HS-27A (cell line): Measurements from ENCODE around the gene ACTN2.
A peak's percentile ranks its signal among the peaks of the same experiment; 100 is the strongest.

Source experiments
- DNase-seq: peaks from one replicate; pipeline ENCODE4 v3.0.0-alpha.2; 2012; ENCODE audit warnings: low read depth, missing footprints

The ACTN2 gene

DNA sequence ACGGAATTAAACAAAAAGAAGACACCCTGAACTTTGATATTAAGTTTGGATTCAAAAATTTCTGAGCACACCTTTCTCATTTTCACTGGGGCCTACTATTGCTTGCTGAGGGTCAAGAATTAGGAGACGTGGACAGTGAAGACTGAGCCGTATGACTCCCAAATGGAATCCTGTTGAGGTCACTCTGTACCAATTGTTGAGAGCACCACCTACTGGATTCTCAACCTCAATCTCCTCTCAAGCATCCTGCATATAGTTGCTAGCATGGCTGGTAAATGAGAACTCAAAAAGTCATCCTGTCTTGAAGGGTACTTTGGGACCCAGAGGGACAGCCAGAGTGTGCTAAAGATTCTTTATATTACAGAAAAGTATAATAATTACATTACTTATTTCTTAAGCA, 88.6 kb downstream of the ACTN2 start:
- DNase-seq = no peak

DNA sequence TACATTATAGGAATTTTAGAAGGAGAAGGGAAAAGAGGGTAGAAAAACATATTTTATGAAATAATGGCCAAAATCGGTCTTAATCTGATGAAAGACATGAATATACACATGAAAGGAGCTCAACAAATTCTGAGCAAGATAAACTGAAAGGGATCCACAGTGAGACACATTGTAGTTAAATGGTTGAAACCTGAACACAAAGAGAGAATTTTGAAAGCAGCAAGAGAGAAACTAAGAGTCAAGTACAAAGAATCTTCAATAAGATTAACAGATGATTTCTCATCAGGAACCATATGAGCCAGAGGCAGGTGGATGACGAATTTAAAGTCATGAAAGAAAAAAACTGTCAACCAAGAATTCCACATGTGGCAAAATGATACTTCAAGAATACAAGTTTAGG, 93.0 kb downstream of the ACTN2 start:
- DNase-seq = no peak

DNA sequence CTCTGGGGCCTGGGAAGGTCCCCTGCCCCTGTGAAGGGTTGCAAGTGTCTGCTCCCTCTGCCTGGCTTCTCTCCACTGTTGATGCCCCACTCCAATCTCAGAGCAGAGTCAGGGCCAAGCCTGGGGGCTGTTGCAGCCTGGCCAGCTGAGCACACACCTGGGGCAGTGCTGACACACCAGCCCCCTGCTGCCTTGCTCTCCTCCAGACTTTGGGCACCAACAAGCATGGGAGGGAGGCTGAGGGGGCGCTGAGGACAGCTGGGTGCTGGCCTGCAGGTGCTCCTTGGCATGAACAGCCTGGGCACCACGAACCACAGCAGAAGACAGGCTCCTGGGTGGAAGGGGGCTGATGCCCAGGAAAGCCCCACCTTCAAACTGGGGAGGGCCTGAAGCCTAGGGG, 99.2 kb downstream of the ACTN2 start:
- no peak for DNase-seq

DNA sequence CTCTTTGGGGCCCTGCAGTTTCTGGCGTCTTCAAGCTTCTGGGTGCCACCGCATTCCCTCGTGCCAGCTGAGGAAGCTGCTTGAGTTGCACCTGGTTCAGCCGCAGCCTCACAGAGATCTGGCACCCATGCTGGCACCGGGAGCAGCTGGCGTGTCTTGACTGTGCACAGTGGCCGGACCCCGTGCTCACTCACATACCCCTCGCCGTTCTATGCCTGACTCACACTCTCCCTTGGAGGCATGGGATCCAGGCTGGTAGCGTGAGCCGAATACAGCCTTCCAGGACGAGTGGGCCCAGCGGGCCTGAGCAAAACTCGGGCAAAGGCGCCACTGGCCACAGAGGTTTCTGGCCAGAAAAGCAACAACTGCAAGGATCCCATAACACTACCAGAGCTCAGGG, 100.2 kb downstream of the ACTN2 start:
- DNase-seq = no peak

DNA sequence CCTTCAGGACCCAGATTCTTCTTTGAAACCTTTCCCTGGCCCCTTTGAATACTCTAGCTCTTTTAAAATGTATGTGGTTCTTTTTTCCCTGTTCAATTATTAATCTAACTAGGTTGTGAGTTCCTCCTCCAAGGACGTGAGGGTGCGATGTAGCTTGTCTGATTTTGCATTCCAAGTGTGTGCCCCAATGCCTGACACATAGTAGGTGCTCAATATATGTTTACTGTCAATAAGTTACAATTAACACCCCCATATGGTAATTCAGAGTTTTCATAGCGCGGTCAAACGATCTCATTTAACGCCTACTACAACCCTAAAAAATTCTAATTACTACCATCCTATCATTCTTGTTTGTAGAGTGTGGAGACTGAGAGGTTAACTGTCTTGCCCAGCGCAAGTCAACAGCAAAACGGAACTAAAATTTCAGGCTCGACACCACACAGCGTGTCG, 108.3 kb downstream of the ACTN2 start:
- no peak for DNase-seq

DNA sequence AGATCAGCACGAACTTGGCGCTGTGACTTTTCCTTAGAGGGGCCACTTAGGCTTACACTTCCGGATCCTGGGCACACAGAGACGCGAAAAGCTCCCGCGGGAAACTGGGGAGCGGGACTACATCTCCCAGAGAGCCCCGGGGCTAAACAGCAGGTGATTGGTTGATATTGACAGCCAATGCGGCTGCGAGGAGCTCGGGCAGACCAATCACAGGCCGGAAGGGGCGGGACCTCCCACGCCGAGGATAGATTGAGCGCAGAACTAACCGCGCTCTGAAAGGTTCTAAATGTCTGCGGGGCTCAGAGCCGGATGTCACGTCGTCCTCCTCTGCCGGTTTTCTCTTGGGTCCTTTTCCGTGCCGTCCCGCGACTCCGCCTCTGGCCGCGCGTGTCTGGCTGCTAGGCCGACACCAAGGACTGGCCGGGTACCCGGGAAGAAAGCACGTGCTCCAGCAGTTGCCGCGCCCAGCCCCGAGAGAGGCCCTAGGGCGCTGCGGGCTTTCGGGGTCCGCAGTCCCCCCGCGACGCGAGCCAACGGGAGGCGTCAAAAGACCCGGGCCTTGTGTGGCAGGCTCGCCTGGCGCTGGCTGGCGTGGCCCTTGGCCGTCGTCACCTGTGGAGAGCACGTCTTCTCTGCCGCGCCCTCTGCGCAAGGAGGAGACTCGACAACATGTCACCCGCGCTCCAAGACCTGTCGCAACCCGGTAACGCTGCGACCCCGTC, 108.9 kb downstream of the ACTN2 start, which contains the start of gene MTR:
MTR (plus strand) TSS at position 258 of the 722 bp plus-strand sequence; CDS start at position 670, 412 bp downstream.
- DNase-seq = peak; percentile 90

DNA sequence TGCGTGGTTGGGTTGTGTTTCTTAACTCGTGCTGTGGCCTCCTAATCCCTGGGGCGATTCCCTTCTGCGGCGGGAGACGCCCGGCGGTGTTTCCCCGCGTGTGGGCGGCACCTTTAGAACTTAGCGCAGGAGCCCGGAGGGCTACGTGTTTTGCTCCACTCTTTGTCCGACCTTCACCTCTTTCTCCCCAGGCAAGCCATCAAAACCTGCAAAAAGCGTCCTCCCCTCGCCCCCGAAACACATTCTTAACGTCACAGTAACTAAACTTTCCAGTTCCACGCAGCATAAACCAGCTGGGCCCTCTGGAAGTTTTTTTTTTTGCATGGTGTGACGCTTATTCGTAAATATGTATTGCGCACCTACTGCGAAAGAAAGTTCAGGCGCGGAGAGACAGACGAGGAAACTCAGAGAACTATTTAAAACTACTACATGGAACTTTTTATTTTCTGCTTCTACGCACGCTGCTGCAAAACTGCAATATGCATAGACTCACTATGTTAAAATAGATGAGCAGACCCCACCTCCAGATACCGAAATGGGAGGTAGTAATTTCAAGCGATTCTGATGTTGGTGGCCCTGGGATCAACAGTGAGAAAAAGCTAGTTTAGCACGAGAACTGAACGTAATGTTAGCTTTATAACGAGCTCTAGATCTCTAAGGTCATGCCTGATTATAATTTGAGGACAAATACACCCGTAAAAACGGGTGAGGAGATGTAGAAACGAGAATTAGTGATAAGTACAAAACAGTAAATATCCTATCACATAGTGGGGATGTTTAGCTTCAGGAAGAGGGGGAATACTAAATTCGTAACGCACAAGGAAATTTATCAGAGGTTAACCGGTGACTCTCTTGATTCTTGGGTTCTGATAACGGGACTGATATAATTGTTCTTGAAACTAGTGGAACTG, 109.7 kb downstream of the ACTN2 start:
- peak; percentile 8 for DNase-seq

DNA sequence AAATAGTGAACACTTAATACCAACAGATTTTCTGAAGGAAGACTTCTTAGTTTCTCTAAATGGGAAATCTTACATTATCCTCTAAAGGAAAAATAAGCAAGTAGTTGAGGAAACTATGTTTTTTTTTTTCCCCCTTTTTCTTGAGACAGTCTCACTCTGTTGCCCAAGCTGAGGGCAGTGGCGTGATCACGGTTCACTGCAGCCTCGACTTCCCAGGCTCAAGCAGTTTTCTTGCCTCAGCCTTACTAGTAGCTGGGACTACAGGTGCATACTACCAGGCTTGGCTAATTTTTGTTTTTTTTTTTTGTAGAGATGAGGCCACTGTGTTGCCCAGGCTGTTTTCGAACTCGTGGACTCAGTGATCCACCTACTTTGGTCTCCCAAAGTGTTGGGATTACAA, 112.7 kb downstream of the ACTN2 start:
- no peak for DNase-seq

DNA sequence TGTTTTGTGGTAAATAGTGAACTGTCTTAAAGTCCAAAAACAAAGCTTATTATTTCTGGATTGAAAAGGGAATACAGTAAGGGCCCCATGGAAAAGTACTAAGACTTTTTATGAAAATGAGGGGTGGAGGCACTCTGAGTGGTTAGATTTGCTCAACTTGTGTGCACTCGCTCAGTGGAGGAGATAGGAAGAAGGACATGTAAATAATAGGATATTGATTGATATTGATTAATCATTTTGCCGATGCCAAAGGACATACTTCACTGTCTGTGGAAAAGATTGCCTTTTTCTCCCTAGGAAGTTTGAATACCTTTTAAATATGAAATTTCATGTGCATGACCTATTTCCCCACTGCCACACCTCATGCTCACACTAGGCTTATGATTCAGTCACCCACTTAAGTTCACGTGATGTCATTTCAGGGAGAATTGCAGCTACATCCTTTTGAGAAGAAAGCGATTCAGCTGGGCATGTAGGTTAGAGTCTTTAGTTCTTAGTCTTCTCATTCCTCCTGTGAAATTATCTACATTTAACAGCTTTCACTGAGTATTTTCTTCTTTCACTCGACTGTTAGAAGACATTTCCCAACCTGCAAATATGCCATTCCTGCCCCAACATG, 113.8 kb downstream of the ACTN2 start:
- DNase-seq = no peak

DNA sequence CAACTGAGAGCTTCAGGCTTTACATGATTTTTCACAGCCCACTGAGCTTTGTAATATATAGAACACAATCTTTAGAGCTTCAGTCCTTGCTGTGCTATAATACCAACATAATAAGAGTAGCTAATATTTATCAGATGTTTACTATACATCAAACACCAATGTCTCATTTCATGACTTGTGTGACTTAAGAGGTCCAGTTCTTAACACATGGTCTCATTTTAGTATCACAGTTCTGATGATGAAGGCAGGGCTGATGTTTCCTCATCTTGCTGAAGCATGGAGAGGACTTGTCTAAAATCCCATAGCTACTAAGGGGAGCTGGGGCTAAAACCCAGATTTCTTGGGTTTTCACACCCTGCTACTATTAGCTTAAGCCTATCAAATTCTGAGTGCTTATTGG, 114.3 kb downstream of the ACTN2 start:
- DNase-seq = no peak

DNA sequence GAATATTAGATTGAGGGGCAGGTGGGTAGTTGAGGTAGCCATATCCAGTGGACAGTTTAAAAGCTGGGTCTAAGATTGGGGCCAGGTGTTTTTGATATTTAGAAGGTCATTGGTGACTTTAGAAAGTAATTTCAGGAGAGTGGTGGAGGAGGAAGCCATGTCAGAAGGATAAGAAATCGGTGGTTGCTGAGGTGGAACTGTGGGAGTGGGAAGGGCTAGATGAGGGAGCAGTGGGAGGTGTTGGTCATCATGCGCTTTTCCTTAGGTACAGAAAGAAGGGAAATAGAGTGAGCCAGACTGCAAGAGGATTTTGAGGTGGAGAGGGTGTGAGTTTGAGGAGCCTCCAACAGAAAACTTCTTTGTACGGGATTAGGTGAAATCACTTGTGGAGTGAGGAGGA, 116.0 kb downstream of the ACTN2 start:
- no peak for DNase-seq

DNA sequence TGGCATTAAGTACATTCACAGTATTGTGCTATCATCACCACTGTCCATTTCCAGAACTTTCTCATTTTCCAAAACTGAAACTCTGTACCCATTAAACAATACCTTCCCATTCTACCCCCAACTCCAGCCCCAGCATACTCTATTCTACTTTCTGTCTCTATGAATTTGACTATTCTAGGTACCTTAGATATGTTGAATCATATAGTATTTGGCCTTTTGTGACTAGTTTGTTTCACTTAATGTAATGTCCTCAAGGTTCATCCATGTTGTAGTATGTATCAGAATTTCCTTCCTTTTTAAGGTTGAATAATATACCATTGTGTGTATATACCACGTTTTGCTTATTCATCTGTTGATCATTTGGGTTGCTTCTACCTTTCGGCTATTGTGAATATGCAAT, 120.3 kb downstream of the ACTN2 start:
- no peak for DNase-seq

DNA sequence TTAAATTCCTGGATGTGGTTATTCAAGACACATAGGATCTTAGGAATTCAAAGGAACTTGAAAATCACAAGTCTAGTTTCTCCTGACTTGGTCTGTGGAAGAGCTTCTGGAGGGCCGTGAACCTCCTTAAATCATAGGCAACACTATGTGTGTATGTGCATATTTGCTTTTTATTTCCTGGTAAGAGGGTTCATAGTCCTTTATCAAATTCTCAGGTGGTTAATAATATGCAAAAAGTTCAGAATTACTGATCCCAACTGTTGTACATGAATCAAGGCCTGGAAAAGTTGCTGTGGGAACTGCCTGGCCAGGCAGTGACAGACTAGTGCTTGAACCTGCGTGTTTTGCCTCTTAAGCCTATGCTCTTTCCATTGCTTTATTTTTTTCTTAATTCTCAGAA, 121.7 kb downstream of the ACTN2 start:
- no peak for DNase-seq

DNA sequence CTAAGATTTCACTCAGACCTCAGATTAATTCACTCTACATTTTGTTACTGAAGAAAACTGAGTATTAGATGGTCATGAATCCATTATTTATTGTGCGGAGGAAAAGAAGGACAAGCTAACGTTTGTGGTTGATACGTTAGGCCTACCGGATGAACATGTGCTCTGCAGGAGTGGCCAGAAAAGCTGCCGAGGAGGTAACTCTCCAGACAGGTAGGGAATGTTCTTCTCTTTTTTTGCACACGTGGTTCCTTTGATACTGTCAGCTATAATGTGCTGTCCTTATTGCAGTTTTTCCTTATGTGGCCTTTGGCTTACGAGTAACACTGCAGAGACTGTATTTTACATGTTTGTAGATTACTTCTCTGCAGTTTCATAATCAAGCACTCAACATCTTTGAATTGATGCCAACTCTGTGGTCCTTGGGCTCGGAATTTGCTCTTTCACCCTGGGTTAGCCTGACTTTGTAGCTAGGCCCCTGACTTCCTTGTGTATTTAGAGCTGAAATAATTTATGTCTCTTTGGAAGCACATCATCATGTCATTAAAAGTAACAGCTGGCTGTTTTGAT, 122.3 kb downstream of the ACTN2 start:
- DNase-seq = no peak

DNA sequence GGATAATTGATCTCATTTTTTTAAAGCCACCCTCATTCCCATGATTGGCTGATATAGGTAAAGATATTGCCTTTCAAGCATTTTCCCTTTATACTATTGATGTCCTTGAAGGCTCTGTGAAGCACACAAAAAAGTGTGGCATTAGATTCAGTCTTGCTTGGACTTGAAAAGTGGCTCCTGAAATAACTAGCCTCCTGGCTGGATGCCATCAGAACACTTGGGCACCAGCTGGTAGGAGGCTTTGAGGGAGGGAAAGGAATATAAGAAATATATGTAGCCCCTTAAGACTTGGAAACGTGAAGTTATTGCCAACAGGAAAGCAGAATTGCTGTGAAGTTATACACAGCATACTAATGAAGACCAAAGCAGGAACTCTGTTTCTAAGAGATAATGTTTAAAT, 122.8 kb downstream of the ACTN2 start:
- DNase-seq = no peak

DNA sequence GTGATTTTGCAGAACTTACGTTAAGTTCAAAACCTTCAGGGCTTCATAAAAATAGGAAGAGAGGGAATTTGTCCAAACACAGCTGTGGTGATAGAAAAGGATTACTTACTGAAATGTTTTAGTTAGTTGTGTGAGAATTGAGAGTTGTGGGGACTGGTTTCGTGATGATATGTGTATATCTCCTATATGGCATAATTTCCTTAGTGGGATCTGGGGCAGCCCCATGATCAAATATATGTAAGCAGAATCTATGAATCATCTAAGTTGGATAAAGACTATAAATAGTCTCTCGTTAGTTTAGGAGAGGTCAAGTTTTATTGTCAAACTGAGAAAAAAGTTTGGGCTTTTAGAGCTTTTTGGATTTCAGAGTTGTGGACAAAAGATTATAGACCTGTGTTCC, 123.7 kb downstream of the ACTN2 start:
- no peak for DNase-seq

DNA sequence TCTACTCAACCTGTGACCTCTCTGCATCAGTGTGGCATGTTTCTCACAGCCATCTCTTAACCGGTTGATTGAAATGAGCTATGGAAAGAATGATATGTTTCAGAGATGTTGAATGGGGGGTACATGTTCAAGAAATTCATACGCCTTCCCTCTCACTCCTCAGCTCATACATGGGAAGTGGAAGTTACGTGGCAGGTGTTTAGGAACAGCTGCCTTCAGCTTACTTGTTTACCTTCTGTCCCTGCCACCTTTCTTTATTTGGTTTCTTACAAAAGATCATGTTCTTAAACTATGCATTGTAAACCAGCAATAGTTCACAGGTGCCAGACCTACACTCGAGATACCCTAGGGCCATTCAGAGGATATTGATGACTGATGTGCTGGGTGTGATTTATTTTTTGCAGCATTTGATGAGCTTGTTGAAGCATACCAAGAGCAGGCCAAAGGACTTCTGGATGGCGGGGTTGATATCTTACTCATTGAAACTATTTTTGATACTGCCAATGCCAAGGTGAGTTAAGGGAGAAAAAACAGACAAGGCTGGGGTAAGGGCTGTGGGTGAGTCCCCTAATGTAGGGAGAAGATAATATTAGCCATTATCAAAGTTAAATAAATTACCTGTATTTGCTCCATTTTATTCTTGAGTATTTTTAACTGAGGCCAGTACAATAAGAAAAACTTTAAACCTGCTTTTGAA, 126.2 kb downstream of the ACTN2 start:
- no peak for DNase-seq
